HG03025 (cell line): Measurements from ENCODE around the gene PACRG.

ENCODE experiments used
- ATAC-seq: cut with Tn5 transposase; IDR thresholded peaks from one replicate; pipeline ENCODE4 v1.9.1; 2021; ENCODE audit warnings: mild to moderate bottlenecking, moderate library complexity; ENCODE audit not compliant: unreplicated experiment, low FRiP score

The PACRG gene

GRCh38 chr6:163259689-163260088 lies 531.9 kb downstream of the PACRG start:
- no peak for ATAC-seq

- ATAC-seq = no peak
These were observed 532.5 kb downstream of the PACRG start for GRCh38 chr6:163260111-163260895.

GRCh38 chr6:163260911-163261310 lies 533.1 kb downstream of the PACRG start:
- no peak for ATAC-seq

- ATAC-seq = no peak
These were observed 533.6 kb downstream of the PACRG start for GRCh38 chr6:163261361-163261760.

DNA sequence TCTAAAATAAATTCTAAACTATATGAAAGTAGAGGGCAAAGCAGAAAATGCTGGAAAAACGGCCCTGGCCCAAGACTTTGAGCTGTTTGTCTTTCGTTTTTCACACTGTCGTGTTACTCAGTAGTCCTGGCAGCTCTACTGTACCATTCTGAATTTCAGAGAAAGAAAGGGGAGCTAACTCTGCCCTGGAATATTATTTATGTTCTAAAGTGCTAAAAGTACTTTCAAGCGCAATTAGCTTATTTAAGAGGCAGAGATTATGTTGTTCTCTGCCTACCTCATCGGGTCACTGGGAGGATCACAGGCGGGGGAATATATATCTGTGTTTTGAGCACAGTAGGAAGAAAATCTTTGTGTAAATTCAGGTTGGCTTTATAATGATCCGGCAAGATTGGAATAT lies 534.3 kb downstream of the PACRG start:
- ATAC-seq = no peak

GRCh38 chr6:163263196-163263595 lies 535.4 kb downstream of the PACRG start:
- no peak for ATAC-seq

- no peak for ATAC-seq
These were observed 536.4 kb downstream of the PACRG start for GRCh38 chr6:163263998-163264661.

GRCh38 chr6:163264662-163265035 lies 536.9 kb downstream of the PACRG start:
- ATAC-seq = no peak

GRCh38 chr6:163281634-163282033 lies 553.9 kb downstream of the PACRG start:
- no peak for ATAC-seq

- ATAC-seq = no peak
These were observed 554.9 kb downstream of the PACRG start for GRCh38 chr6:163282672-163283071.

GRCh38 chr6:163284151-163284550 lies 556.4 kb downstream of the PACRG start:
- no peak for ATAC-seq

GRCh38 chr6:163285691-163286090 lies 557.9 kb downstream of the PACRG start:
- no peak for ATAC-seq

DNA sequence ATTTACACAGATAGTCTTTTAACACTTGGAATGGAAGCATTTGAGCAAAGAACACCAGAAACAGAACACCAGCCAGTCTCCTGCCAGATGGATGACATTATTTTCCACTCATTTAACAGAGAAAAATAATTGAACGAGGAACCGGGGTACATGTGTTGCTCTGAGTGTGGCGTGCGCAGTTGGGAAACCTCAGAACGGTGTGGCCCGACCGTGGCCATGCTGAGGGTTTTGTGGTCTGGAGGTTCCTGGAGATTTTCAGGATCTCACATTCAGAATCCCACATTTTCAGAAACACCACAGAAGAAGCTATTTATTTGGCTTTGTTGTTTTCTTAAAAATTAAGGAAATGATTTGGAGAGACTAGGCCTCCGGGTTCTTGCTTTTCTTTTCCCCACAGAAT lies 559.9 kb downstream of the PACRG start:
- no peak for ATAC-seq

DNA sequence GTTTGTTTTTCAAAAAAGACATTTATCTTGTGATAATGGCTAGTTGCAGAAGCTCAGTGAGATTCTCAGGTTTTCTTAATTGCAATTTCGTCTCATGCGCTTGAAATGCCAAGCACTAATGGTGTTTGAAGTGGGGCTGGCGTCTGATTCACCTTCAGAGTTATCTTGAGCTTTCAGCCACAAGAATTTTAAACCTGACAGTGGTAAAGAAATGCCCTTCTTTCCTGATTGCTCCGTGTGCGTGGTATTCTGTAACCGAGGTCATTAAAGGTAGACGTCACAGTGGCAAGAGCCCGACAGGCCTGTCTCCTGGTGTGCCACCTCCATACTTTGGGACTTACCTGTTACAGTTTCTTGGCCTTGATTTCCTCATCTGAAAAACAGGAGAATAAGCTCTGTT lies 560.3 kb downstream of the PACRG start:
- no peak for ATAC-seq

DNA sequence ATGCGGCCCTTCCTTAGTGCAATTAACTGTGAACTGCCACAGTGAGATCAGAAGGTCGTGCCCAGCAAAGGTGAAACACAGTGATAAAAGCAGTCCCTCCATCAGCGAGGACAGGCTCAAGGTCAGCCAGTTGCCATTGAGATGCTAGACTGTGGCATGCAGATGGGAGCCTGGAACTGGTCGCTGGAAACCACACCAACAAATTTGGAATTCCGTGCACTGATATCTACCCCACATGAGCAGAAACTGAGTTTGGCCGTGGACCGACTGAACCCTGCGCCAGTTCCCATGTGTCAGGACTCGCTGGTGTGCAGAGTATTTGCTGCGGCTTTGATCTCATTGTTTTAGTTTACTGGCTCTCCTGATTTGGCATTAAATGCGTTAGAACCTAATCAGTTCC lies 561.1 kb downstream of the PACRG start:
- ATAC-seq = no peak

- no peak for ATAC-seq
These were observed 561.7 kb downstream of the PACRG start for GRCh38 chr6:163289447-163289846.

DNA sequence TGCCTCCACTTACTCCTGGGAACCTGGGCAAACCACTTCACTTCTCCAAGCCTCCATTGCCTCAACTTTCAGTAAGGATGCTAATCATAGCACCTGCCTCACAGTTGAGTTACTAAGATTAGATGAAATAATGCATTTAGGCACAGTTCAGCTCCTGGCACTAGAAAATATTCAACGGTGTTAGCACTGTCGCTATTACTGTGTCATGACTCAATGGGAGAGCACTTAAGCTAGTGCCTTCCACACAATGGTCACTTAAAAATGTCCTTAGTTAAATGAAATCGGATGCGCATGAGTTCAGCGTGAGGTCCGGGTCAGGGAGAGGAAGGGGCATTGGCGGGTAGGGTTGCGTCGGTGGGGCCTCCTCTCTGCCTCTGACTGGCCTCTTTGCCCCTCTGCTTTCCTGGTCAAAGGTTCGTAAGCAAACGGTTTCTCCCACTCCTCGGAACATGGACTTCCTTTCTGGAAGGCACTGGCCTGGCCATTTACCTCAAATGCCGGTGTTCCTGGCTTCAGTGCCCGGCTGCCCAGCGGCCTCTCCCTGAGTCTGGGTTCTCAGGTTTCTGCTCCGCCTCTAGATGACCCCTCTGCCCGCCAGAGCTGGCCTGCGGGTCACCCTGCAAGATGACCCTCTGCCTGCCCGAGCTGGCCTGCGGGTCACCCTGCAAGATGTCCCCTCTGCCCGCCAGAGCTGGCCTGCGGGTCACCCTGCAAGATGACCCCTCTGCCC lies 562.9 kb downstream of the PACRG start:
- ATAC-seq = no peak

DNA sequence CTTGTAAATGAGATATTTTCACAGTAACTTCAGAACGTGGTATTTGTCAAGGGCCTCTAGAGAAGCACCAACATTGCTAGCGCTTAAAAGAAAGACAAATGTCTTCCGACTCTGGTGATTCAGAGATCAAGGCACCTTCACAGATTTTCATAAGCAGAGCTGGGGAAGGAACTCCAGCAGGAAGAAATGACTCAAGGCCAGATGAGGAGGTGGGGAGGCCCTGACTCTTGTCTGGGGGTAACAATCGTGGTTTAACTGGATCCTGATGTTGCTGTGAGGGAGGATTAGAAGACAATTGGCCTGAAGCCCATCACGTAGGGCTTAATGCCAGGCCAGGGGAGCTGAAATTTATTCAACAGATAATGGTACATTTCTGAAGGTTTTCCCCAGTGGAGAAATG lies 563.8 kb downstream of the PACRG start:
- no peak for ATAC-seq

- no peak for ATAC-seq
These were observed 565.5 kb downstream of the PACRG start for GRCh38 chr6:163293286-163293685.

DNA sequence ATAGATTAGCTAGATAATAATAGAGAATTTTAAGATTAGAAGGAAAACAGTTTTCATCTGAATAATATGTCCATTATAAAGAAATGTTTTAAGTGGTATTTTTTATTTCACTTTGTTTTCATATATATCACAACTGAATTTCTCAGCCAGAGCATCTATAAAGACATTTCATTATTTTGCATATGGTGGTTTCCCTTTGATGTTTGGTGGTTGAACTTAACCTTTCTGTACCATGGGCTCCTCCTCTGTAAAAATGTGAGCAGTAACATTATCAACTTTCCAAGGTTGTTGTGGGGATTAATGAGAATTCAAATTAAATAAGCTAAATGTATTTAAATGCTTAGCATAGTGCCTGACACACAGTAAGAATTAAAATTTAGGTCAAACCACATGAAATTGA lies 567.0 kb downstream of the PACRG start:
- ATAC-seq = no peak

GRCh38 chr6:163296835-163297519 lies 569.2 kb downstream of the PACRG start:
- ATAC-seq = no peak
